ENCODE data around the gene RNF225. TPM values are rescaled to one million over a fixed set of nuclear protein-coding genes. Genes with fewer than 3 reads are reported as not detected.

Gene RNF225
- total and polyA plus RNA-seq, 2 of the 13 experiments (the other 11 are each of a cell fraction or from before 2014, with no cell fraction given): not detected

GRCh38 chr19:58406818-58407657 is 11.6 kb downstream of the RNF225 start (continued):
- no peak for TF ChIP-seq ZBTB42 (CRISPR knock-in tag; IDR thresholded peaks at IDR 0.05)
- 0 out of 2 replicates have a peak, but pooled peaks have one; percentile 27 for TF ChIP-seq ZNF766 (CRISPR knock-in tag; IDR thresholded peaks at IDR 0.05; ENCODE audit: borderline replicate concordance)
- TF ChIP-seq AKAP8 (CRISPR knock-in tag; IDR thresholded peaks at IDR 0.05): no peak
- no peak for TF ChIP-seq E2F2 (CRISPR knock-in tag; IDR thresholded peaks at IDR 0.05; ENCODE audit: borderline replicate concordance)
- no peak for TF ChIP-seq KLF9 (CRISPR knock-in tag; IDR thresholded peaks at IDR 0.05; ENCODE audit: low read depth)
- no peak for TF ChIP-seq SP140L (CRISPR knock-in tag; IDR thresholded peaks at IDR 0.05; ENCODE audit: borderline replicate concordance)
- 0 out of 2 replicates have a peak, but pooled peaks have one; percentile 29 for TF ChIP-seq POLR2G (IDR thresholded peaks at IDR 0.05; ENCODE audit: low read depth, low read length)
- TF ChIP-seq ARHGAP35 (CRISPR knock-in tag; IDR thresholded peaks at IDR 0.05; ENCODE audit: borderline replicate concordance): no peak
- TF ChIP-seq ATF7 (IDR thresholded peaks at IDR 0.05): no peak
- no peak for TF ChIP-seq ATF7 (CRISPR knock-in tag; IDR thresholded peaks at IDR 0.05)
- no peak for TF ChIP-seq ZNF225 (CRISPR knock-in tag; IDR thresholded peaks at IDR 0.05)
- no peak for TF ChIP-seq ZNF570 (CRISPR knock-in tag; IDR thresholded peaks at IDR 0.05; ENCODE audit: borderline replicate concordance)
- TF ChIP-seq ZNF430 (CRISPR knock-in tag; IDR thresholded peaks at IDR 0.05): peak; percentile 82
- TF ChIP-seq U2AF1 (optimal IDR thresholded peaks at IDR 0.05; ENCODE audit: low read depth, low read length): no peak
- no peak for TF ChIP-seq ZNF569 (CRISPR knock-in tag; IDR thresholded peaks at IDR 0.05; ENCODE audit: borderline replicate concordance)
- TF ChIP-seq ZNF652 (CRISPR knock-in tag; IDR thresholded peaks at IDR 0.05; ENCODE audit: borderline replicate concordance, low read depth): no peak
- TF ChIP-seq GATAD2A (CRISPR knock-in tag; IDR thresholded peaks at IDR 0.05): no peak
- peak; percentile 5; the same call in 1 of the 2 replicates for TF ChIP-seq ATF7-NPFF (CRISPR knock-in tag; IDR thresholded peaks at IDR 0.05; ENCODE audit: low read depth)
- 0 out of 2 replicates have a peak, but pooled peaks have one; percentile 20 for TF ChIP-seq JUND (CRISPR knock-in tag; IDR thresholded peaks at IDR 0.05)
- no peak for TF ChIP-seq ZNF816 (CRISPR knock-in tag; IDR thresholded peaks at IDR 0.05; ENCODE audit: borderline replicate concordance)
- TF ChIP-seq ZNF713 (CRISPR knock-in tag; IDR thresholded peaks at IDR 0.05): no peak
- TF ChIP-seq XRCC5 (optimal IDR thresholded peaks at IDR 0.05; ENCODE audit: low read length): peak; percentile 37
- 0 out of 2 replicates have a peak, but pooled peaks have one; percentile 63 for TF ChIP-seq ATF5 (CRISPR knock-in tag; IDR thresholded peaks at IDR 0.05; ENCODE audit: low read depth)
- no peak for TF ChIP-seq EZH2 (conservative IDR thresholded peaks at IDR 0.05; ENCODE audit: low read depth, low read length)
- 0 out of 2 replicates have a peak, but pooled peaks have one; percentile 28 for TF ChIP-seq HOXA9 (CRISPR knock-in tag; IDR thresholded peaks at IDR 0.05; ENCODE audit: borderline replicate concordance)
- 0 out of 2 replicates have a peak, but pooled peaks have one; percentile 35 for TF ChIP-seq ZNF230 (CRISPR knock-in tag; IDR thresholded peaks at IDR 0.05)
- TF ChIP-seq NR2F1 (CRISPR knock-in tag; IDR thresholded peaks at IDR 0.05): 0 out of 4 replicates have a peak, but pooled peaks of 1 of the 2 experiments have one; percentile 16
- TF ChIP-seq STAT5B (CRISPR knock-in tag; IDR thresholded peaks at IDR 0.05): no peak
- TF ChIP-seq ADNP (CRISPR knock-in tag; IDR thresholded peaks at IDR 0.05): no peak
